RWPE1 (cell line): ENCODE data around the gene COL8A2.
A peak's percentile ranks its signal among the peaks of the same experiment; 100 is the strongest.

Source experiments
- CTCF ChIA-PET: fragments of 350-600 bp; sonication (Branson Sonifier 250); formaldehyde crosslinking; extraction: SDS; loops from one replicate; lab custom pipeline; 2021; lab: Yijun Ruan, JAX
- POLR2A ChIA-PET: fragments of 400-600 bp; formaldehyde crosslinking; extraction: SDS; loops from one replicate; lab custom pipeline; 2020; ENCODE audit warnings: antibody characterized with exemption; ENCODE audit not compliant: low non-redundant PET; lab: Yijun Ruan, JAX
- DNase-seq: peaks from one replicate; pipeline ENCODE4 v3.0.0; 2012; ENCODE audit warnings: low spot score
- H3K27ac ChIP-seq: fragments of 450-650 bp; 2 replicates; pipeline ENCODE4 v1.5.1; 2017
- CTCF ChIP-seq: fragments of 450-650 bp; conservative IDR thresholded peaks from 2 replicates; pipeline ENCODE4 v1.5.1; 2017; ENCODE audit warnings: low read depth, mild to moderate bottlenecking

The COL8A2 gene

DNA sequence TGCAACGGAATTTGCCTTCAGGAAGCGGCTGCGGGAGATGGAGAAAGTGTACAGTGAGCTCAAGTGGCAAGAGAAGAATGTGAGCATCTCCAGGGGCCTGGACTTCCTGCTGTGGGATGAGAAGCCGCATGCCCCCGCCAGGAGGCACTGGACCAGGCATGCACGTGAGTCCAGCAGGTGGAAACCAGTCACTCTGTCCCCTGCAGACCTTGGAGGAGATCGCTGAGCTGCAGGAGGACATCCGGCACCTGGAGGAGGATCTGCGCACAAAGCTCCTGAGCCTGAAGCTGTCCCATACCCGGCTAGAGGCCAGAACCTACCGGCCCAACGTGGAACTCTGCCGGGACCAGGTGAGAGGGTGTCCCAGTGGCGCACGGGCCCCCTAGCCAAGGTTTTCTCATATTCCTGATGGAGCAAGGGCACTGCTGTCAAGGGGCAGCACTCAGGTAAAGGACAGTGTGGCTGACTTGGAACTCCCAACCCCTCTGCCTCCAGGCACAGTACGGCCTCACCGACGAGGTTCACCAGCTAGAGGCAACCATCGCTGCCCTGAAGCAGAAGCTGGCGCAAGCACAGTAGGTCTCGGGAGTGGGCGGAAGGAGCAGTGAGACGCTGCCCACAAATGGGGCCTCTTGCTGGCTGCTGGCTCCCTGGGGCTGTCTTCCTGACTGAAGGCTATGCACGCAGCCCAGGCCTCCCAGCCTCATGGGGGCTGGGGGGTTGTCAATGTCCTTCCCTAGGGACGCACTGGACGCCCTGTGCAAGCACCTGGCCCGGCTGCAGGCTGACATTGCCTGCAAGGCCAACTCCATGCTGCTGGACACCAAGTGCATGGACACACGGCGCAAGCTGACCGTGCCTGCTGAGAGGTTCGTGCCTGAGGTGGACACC, 37.5 kb downstream of the COL8A2 start:
- H3K27ac ChIP-seq, result peak overlapping the region; percentile 75
- TF ChIP-seq CTCF, result no peak
- ChIA-PET POLR2A (no interaction called here), CTCF (interaction anchor here (0.6 kb wide), 1 partner anchor 62 kb away, joined by 3 read pairs; no protein-coding TSS in a partner anchor)
- no peak for DNase-seq

- ChIA-PET POLR2A (no interaction called here), CTCF (no interaction called here)
- no peak for TF ChIP-seq CTCF
- H3K27ac ChIP-seq, result no peak overlapping the region
- DNase-seq, result no peak
These were observed 38.3 kb downstream of the COL8A2 start for GRCh38 chr1:36086529-36087232.

GRCh38 chr1:36085686-36086526, 39.1 kb downstream of the COL8A2 start:
- H3K27ac ChIP-seq, result no peak overlapping the region
- CTCF ChIA-PET, result interaction anchor here (0.6 kb wide), 2 partner anchors 291 to 675 kb away, joined by 3 read pairs; no protein-coding TSS in a partner anchor
- POLR2A ChIA-PET, result no interaction called here
- DNase-seq, result no peak
- no peak for TF ChIP-seq CTCF

GRCh38 chr1:36085126-36085525, 39.9 kb downstream of the COL8A2 start:
- no peak overlapping the region for H3K27ac ChIP-seq
- CTCF ChIA-PET, result no interaction called here
- POLR2A ChIA-PET, result no interaction called here
- DNase-seq, result no peak
- TF ChIP-seq CTCF, result no peak

- ChIA-PET POLR2A (no interaction called here), CTCF (no interaction called here)
- no peak for DNase-seq
- H3K27ac ChIP-seq, result no peak overlapping the region
- TF ChIP-seq CTCF, result no peak
These were observed 40.4 kb downstream of the COL8A2 start for GRCh38 chr1:36084497-36085115.
